Transverse colon (tissue), 4 donors: Measurements from ENCODE around the gene MAN2A1.

Experiments used
- CTCF ChIP-seq, 5 experiments: fragments of 200-600 bp in 3 of 5; fragments of 450-650 bp in 2 of 5; sonication (generic) in 3 of 5; IDR thresholded peaks; 1 replicate in 2 of 5; 2 replicates in 3 of 5; pipeline ENCODE4 v1.5.1; 2016 to 2017; ENCODE audit warnings: antibody characterized with exemption in 5 of 5, inconsistent platforms in 3 of 5, mild to moderate bottlenecking in 2 of 5, moderate library complexity in 1 of 5
- POLR2A ChIP-seq: fragments of 450-650 bp; IDR thresholded peaks from one replicate; pipeline ENCODE4 v1.6.1; 2016; ENCODE audit warnings: antibody characterized with exemption, mild to moderate bottlenecking, moderate library complexity
- POLR2AphosphoS5 ChIP-seq, 3 donors: sonication (generic); formaldehyde crosslinking; IDR thresholded peaks; one replicate each; pipeline ENCODE4 v1.6.1; 2016; ENCODE audit warnings: antibody characterized with exemption in 3 of 3

DNA sequence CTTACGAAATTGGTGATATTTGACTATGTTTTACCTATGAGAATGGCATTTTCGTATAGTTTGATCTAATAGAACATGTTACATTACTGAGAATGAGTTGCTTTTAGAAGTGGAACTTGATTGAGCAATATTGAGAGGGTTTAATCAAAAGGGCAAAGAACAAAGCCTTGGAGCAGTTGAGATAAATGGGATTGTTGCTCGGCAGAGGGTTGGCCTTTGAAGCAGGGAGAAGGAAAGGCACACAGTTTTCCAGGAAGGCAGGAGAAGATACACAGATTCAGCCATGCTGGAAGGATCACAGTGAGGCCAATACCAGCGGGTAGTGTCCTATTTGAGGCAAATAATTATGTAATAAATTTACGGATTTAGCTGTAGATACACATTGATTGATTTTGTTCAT lies 19.5 kb downstream of the MAN2A1 start:
- TF ChIP-seq CTCF (IDR thresholded peaks at IDR 0.05) (no peak), POLR2A (no peak), POLR2AphosphoS5 (IDR thresholded peaks at IDR 0.05) (no peak)
